Smooth muscle cell (in vitro differentiated cells): Measurements from ENCODE around the gene ARHGAP18. TPM values are rescaled to one million over a fixed set of nuclear protein-coding genes. Genes with fewer than 3 reads are reported as not detected.

Experiments
- DNase-seq: peaks from one replicate; lab custom pipeline; 2025; ENCODE audit not compliant: unreplicated experiment; lab: John Stamatoyannopoulos, UW
- H2AFZ ChIP-seq: fragments of 200-600 bp; sonication (generic); 2 replicates; pipeline ENCODE4 v1.6.0; 2016; ENCODE audit warnings: antibody characterized with exemption, low read depth, mild to moderate bottlenecking
- H3F3A ChIP-seq: fragments of 200-600 bp; sonication (generic); 2 replicates; pipeline ENCODE4 v1.6.0; 2017; ENCODE audit warnings: antibody characterized with exemption, low read depth
- H3K27ac ChIP-seq: fragments of 200-600 bp; sonication (generic); 2 replicates; pipeline ENCODE4 v1.5.1; 2016; ENCODE audit warnings: low read depth, mild to moderate bottlenecking
- H3K27me3 ChIP-seq: fragments of 200-600 bp; sonication (generic); 2 replicates; pipeline ENCODE4 v1.6.1; 2016; ENCODE audit warnings: low read depth, mild to moderate bottlenecking
- H3K36me3 ChIP-seq: fragments of 200-600 bp; sonication (generic); 2 replicates; pipeline ENCODE4 v1.5.1; 2016; ENCODE audit warnings: low read depth
- H3K4me1 ChIP-seq: fragments of 200-600 bp; sonication (generic); 2 replicates; pipeline ENCODE4 v1.5.1; 2016; ENCODE audit warnings: low read depth
- H3K4me2 ChIP-seq: fragments of 200-600 bp; sonication (generic); 2 replicates; pipeline ENCODE4 v1.6.0; 2016; ENCODE audit warnings: mild to moderate bottlenecking
- H3K4me3 ChIP-seq: fragments of 200-600 bp; sonication (generic); 2 replicates; pipeline ENCODE4 v1.5.1; 2016; ENCODE audit warnings: mild to moderate bottlenecking
- H3K79me2 ChIP-seq: fragments of 200-600 bp; sonication (generic); 2 replicates; pipeline ENCODE4 v1.6.0; 2016; ENCODE audit warnings: low read depth, mild to moderate bottlenecking
- H3K9ac ChIP-seq: fragments of 200-600 bp; sonication (generic); 2 replicates; pipeline ENCODE4 v1.6.0; 2016; ENCODE audit warnings: low read depth
- H3K9me3 ChIP-seq: fragments of 200-600 bp; sonication (generic); replicated peaks from 2 replicates; pipeline ENCODE4 v1.5.1; 2016; ENCODE audit warnings: low read depth
- H4K20me1 ChIP-seq: fragments of 200-600 bp; sonication (generic); 2 replicates; pipeline ENCODE4 v1.6.0; 2016; ENCODE audit warnings: low read depth
- WGBS: methylation state at CpG from one replicate; pipeline ENCODE4 v1.1.7; 2016; ENCODE audit warnings: low lambda C conversion rate; 5-methylcytosine and 5-hydroxymethylcytosine counted together
- polyA plus RNA-seq: library from polyadenylated mRNA; unstranded; fragments of >200 nt; fragmentation: Nextera tagmentation; extraction: Ambion mirVana; gene quantifications from 2 replicates; pipeline ENCODE4 v1.2.1, GENCODE V29; 2016
- total RNA-seq: library from RNA; depleted of rRNA; stranded (reverse); fragments of >200 nt; gene quantifications from 2 replicates; pipeline ENCODE4 v1.2.3, GENCODE V29; 2014
- TF ChIP-seq, protein P1 (sequence below): fragments of 200-600 bp; sonication (generic); IDR thresholded peaks from 2 replicates; pipeline ENCODE4 v1.5.1; 2017; ENCODE audit warnings: borderline replicate concordance, mild to moderate bottlenecking, antibody characterized with exemption; ENCODE audit not compliant: insufficient read depth, poor library complexity, severe bottlenecking

Gene ARHGAP18
- total and polyA plus RNA-seq, 2 experiments from 2014 or later: 3.2 to 9.6 TPM

GRCh38 chr6:129635396-129636130 lies 74.4 kb downstream of the ARHGAP18 start:
- no peak overlapping the region for H3K4me2 ChIP-seq
- TF ChIP-seq, protein P1, sequence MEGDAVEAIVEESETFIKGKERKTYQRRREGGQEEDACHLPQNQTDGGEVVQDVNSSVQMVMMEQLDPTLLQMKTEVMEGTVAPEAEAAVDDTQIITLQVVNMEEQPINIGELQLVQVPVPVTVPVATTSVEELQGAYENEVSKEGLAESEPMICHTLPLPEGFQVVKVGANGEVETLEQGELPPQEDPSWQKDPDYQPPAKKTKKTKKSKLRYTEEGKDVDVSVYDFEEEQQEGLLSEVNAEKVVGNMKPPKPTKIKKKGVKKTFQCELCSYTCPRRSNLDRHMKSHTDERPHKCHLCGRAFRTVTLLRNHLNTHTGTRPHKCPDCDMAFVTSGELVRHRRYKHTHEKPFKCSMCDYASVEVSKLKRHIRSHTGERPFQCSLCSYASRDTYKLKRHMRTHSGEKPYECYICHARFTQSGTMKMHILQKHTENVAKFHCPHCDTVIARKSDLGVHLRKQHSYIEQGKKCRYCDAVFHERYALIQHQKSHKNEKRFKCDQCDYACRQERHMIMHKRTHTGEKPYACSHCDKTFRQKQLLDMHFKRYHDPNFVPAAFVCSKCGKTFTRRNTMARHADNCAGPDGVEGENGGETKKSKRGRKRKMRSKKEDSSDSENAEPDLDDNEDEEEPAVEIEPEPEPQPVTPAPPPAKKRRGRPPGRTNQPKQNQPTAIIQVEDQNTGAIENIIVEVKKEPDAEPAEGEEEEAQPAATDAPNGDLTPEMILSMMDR: no peak
- H3K27me3 ChIP-seq: no peaks in the 10 kb centered on the region
- H3K4me1 ChIP-seq: no peaks in the 10 kb centered on the region
- no peak overlapping the region for H3K9ac ChIP-seq
- no peak overlapping the region for H3K27ac ChIP-seq
- H4K20me1 ChIP-seq: no peaks in the 10 kb centered on the region
- H2AFZ ChIP-seq: no peak overlapping the region
- no peak overlapping the region for H3K4me3 ChIP-seq
- no peaks in the 10 kb centered on the region for H3F3A ChIP-seq
- 92% methylated on average over 3 of the region's 3 CpGs for WGBS
- DNase-seq: no peak
- H3K36me3 ChIP-seq: no peaks in the 10 kb centered on the region
- H3K79me2 ChIP-seq: no peaks in the 10 kb centered on the region
- H3K9me3 ChIP-seq: no peaks in the 10 kb centered on the region

GRCh38 chr6:129634411-129635230 lies 75.4 kb downstream of the ARHGAP18 start:
- TF ChIP-seq, protein P1: no peak
- H3K27ac ChIP-seq: no peak overlapping the region
- H3K36me3 ChIP-seq: no peaks in the 10 kb centered on the region

GRCh38 chr6:129633529-129633928 lies 76.4 kb downstream of the ARHGAP18 start:
- H3K27ac ChIP-seq: no peak overlapping the region
- no peaks in the 10 kb centered on the region for H3K79me2 ChIP-seq
- no peaks in the 10 kb centered on the region for H4K20me1 ChIP-seq
- no peaks in the 10 kb centered on the region for H3K9me3 ChIP-seq
- H3K4me3 ChIP-seq: no peak overlapping the region
- no peaks in the 10 kb centered on the region for H3F3A ChIP-seq
- H2AFZ ChIP-seq: no peak overlapping the region
- no peak overlapping the region for H3K4me2 ChIP-seq
- H3K9ac ChIP-seq: no peak overlapping the region
- no peaks in the 10 kb centered on the region for H3K36me3 ChIP-seq
- no peaks in the 10 kb centered on the region for H3K4me1 ChIP-seq
- 100% methylated on average over 3 of the region's 3 CpGs for WGBS
- TF ChIP-seq, protein P1: no peak
- no peaks in the 10 kb centered on the region for H3K27me3 ChIP-seq
- DNase-seq: no peak

More at GRCh38 chr6:129634411-129635230, 75.4 kb downstream of the ARHGAP18 start:
- H3K9ac ChIP-seq: no peak overlapping the region
- H3K4me1 ChIP-seq: no peaks in the 10 kb centered on the region
- no peaks in the 10 kb centered on the region for H3K27me3 ChIP-seq
- no peak for DNase-seq
- WGBS: 93% methylated on average over 4 of the region's 4 CpGs
- no peaks in the 10 kb centered on the region for H3K79me2 ChIP-seq
- no peaks in the 10 kb centered on the region for H4K20me1 ChIP-seq
- H3K4me2 ChIP-seq: no peak overlapping the region
- no peaks in the 10 kb centered on the region for H3F3A ChIP-seq
- H2AFZ ChIP-seq: no peak overlapping the region
- H3K4me3 ChIP-seq: no peak overlapping the region
- H3K9me3 ChIP-seq: no peaks in the 10 kb centered on the region
